HG02588 (cell line): Measurements from ENCODE around the gene CXCL6.

Experiments
- ATAC-seq: cut with Tn5 transposase; IDR thresholded peaks from one replicate; pipeline ENCODE4 v1.9.1; 2021; ENCODE audit warnings: mild to moderate bottlenecking, moderate library complexity; ENCODE audit not compliant: unreplicated experiment

Gene CXCL6

DNA sequence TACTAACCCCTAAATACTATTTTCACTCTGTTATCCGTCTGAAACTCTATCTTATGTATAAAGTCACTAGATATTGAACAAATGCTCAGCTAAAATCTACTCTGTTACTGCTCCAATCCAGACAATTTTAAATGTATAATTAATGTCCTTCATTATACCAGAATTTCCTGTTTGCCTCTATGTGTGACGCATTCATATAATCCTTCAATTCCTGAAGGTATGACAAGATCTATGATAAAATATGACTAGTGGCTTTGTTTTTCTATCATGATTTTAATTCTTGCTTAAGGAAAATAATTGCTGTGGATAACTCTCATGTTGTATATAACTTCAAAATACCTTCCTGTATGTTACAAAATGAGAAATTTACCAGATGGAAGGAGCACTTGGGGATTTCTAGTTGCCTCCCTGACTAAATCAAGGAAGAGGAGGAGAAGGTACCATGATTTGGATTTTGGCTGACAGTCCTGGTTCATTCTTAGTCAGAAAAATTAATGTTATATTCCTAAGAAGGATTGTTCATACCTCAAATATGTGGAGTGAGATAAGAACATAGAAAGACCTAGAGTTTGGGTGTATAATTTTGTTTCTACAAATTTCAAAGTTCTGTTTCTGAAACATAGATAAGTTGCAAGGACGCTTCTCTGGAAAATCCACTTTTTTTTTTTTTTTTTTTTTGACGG, 4.9 kb downstream of the CXCL6 start:
- no peak for ATAC-seq

DNA sequence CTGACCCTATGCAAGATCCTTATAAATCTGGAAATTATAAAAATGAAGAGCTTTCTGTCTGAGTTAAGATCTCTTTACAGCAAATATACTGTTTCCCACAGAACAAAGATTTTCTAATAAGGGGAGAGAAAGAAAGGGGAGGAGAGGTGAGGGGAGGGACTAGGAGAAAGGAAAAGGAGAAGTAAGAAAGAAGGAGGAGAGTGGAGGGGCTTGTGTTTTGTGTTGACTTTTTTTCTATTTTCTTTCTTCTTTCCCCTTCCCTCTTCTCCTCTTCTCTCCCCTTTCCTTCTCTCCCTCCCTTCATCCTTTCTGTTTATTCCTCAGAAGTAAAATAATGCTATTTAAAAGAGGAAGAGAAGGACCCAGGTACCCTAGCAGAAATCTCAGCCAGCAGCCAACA, 6.2 kb downstream of the CXCL6 start:
- ATAC-seq, result no peak

GRCh38 chr4:73843369-73843768, 6.9 kb downstream of the CXCL6 start:
- ATAC-seq, result no peak

DNA sequence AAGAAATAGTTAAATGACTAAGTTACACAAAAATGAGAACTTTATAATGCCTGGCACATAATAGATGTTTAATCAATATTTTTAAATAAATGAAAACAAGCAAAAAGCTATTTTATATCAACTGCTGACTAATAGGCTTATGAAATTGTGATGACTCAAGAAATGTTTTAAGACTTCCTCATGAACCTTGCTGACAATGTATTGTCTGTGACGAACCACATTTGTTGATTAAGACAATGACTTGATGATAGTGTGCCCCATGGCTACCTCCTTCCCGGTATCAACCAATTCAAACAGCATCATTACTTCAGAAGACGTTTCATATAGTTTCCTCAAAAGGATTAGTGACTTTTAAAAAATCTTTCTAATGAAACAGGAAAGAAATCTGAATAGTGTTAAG, 7.9 kb downstream of the CXCL6 start:
- ATAC-seq, result no peak

DNA sequence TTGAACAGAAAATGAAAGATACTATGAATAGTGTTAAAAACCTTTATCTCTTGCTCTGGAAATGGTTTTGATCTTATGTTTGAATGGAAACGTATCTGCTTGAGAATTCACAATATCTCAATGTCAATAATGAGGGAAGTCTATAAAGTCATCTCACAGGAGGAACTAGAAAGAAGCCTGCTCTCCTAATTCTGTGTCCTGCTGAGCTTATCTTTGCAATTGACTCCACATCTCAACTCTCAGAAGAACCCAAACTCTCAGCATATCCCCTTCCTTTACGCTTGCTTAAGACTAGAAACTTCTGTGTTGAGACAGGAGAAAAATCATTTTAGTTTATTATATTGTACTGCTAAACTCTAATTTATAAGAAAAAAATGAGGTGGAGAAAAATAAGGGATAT, 8.3 kb downstream of the CXCL6 start:
- ATAC-seq, result no peak

DNA sequence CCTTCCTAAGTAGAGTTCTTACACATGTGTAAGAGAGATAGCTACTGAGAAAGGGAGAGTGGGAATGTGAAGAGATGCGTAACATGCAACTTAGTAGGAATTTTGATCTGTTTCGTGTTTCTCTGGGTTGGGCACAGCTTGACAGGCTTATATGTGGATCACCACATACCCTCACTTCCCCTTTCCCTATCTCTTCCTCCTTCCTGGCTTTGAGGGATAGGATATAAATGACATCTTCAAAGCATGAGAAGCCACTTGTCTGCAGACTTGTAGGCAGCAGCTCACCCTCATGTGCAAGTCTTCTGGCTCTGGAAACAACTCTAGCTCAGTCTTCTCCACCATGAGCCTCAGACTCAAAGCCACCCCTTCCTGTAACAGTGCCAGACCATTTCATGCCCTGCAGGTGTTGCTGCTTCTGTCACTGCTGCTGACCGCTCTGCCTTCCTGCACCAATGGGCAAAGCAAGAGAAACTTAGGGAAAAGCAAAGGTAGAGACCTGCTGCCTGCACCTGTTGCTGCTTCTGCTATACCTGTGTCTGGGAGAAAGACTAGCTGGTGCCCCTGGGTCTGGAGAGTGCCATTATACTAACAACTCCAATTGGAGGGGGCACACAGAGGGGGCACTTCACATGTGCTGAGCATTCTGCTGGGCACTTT, 11.2 kb downstream of the CXCL6 start:
- no peak for ATAC-seq

GRCh38 chr4:73848183-73848777, 11.8 kb downstream of the CXCL6 start:
- no peak for ATAC-seq

DNA sequence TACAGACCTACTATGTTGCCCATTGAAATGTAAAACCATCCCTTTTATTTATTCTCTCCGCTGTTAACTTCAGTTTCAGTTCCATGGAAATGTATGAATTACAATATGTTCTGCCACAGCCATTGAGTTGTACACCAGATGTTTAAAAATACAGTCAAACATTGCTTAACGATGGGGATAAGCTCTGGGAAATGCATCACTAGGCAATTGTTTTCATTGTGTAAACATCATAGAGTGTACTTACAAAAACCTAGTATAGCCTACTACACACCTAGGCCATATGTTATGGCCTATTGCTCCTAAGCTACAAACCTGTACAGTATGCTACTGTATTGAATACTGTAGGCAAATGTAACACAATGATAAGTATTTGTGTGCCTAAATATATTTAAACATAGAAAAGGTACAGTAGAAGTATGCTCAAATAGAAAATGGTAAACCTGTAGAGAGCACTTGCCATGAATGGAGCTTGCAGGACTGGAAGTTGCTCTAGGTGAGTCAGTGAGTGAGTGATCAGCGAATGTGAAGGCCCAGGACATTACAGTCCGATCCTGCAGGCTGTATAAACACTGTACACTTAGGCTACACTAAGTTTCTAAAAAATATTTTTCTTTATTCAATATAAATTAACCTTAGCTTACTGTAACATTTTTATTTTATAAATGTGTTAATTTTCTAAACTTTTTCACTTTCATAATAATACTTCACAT, 13.9 kb downstream of the CXCL6 start:
- no peak for ATAC-seq

DNA sequence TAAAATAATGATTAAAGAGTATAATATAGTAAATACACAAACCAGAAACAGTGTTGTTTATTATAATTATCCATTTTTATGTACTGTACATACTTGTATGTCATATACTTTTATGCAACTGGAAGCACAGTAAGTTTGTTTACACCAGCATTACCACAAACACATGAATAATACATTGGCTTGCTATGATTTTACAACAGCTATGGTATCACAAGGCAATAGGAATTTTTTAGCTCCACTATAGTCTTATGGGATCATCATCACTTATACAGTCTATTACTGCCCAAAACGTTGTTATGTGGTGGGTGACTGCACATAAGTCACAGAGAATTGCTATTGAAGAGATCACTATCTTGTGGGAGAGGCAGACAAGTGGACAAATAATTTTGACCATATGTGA, 14.8 kb downstream of the CXCL6 start:
- ATAC-seq, result no peak

DNA sequence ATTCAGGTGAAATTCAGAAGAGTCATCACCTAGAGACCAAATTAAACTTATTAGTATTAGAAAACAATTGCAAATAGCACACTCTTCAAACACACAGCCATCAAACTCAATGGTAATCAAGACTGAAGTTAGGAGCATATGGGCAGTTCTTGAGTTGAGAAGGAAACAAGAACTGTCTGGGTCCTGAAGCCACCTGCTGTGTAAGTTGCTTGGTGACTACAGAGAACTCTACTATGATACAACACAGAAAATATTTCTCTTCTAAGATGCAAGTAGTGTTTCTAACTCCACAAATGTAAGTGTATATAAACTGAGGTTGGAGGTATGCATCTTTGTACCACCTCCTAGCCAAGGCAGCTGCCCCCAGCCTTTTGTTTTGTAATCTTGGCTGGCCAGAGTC, 16.3 kb downstream of the CXCL6 start:
- no peak for ATAC-seq

GRCh38 chr4:73853246-73853704, 16.8 kb downstream of the CXCL6 start, which contains the start of gene PF4V1:
TSS of gene PF4V1 (plus strand) at chr4:73853296. CDS start at chr4:73853363, 67 bp downstream.
- ATAC-seq, result no peak

DNA sequence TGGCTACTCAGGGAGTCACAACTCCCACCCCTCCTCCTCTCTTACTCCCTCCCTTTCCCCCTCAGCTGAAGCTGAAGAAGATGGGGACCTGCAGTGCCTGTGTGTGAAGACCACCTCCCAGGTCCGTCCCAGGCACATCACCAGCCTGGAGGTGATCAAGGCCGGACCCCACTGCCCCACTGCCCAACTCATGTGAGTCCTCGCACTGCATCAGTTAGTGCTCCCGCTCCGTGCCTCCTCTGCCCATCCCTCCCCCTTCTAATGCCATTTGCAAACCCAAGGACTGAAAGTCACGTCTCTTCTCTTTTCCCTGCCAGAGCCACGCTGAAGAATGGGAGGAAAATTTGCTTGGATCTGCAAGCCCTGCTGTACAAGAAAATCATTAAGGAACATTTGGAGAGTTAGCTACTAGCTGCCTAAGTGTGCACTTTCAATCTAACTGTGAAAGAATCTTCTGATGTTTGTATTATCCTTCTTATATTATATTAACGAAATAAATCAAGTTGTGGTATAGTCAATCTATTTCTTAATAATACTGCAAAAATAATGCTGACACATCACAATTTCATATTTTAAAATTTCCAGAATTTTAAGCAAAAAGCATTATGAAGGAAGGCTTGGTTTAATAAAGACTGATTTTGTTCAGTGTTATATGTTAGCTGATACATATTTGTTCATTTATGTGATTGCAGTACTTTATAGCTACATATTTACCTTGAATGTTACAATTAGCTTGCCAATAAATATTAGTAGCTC, 17.4 kb downstream of the CXCL6 start:
- ATAC-seq, result no peak

- no peak for ATAC-seq
Measured at GRCh38 chr4:73855406-73855805, 18.9 kb downstream of the CXCL6 start.

DNA sequence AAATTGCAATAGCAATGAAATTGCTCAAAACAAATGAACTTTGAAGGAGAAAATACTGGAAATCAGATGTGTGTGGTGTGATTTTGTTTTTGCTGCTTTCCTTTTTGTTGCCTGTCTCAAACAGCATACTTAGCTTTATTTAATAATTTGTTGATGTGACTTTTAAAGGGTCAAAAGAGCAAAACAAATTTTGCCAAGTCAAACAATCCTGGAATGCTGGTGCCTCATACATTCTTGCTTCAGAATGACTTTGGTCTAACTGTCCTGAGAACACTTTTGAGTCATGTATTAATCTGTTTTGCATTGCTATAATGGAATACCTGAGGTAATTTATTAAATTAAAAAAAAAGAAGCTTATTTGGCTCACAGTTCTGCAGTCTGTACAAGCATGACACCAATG, 20.0 kb downstream of the CXCL6 start:
- no peak for ATAC-seq

DNA sequence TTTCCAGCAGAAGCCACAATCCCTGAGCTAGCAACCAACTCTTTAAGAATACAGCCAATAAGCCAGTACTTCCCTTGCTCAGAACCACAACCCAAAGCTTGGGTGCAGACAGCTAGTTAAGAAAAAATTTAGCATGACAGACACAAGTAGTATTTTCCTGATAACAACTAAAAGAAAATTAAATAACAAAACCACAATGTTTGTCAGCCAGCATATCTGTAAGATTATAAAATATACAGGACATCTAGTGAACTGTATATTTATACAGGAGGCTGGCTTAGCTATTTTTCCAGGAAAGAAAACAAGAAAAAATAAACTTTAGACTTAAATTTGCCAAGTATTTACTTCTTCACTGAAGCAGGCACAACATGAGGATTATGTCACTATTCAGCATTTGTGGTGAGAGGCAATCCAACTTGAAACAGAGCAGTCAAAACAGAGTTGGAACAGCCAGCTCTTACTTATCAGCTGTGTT, 23.2 kb downstream of the CXCL6 start:
- no peak for ATAC-seq

GRCh38 chr4:73860181-73860580, 23.7 kb downstream of the CXCL6 start:
- ATAC-seq, result no peak

GRCh38 chr4:73860917-73861316, 24.4 kb downstream of the CXCL6 start:
- no peak for ATAC-seq

GRCh38 chr4:73862322-73862721, 25.8 kb downstream of the CXCL6 start:
- no peak for ATAC-seq

GRCh38 chr4:73864365-73864764, 27.9 kb downstream of the CXCL6 start:
- ATAC-seq, result no peak

DNA sequence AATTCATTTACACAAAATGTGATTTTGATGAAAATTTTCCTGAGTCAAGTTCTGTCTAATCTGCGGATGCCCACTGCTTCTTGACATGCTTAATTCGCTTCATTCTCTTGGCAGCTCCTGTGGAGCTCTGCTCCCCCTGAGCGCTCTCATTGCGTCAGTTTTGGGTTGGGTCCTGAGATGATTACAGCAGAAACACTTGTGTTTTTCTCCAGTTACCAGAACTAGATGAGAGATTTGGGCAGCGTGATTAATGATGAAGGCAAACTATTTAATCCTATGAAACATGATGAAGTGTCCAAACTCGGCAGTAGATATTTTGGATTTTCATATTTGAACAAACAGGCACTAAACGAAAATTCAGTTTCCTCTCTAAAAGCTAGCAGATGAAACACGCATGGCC, 28.5 kb downstream of the CXCL6 start:
- no peak for ATAC-seq
